H1 (cell line): ENCODE data around the gene PARM1. TPM values are rescaled to one million over a fixed set of nuclear protein-coding genes. Genes with fewer than 3 reads are reported as not detected.

Experiments used
- CTCF ChIA-PET: fragments of 300-600 bp; sonication (Branson Sonifier 250); formaldehyde crosslinking; loops from one replicate; lab custom pipeline; 2021; ENCODE audit not compliant: partially characterized antibody; lab: Charles Lee
- POLR2A ChIA-PET: fragments of 300-600 bp; sonication (Branson Sonifier 250); formaldehyde crosslinking; loops from one replicate; lab custom pipeline; 2021; ENCODE audit warnings: inconsistent platforms; ENCODE audit not compliant: partially characterized antibody; lab: Charles Lee
- DNase-seq, 2 experiments: peaks; one replicate each; pipeline versions ENCODE4 v3.0.0 to v3.0.0-alpha.2; 2010 to 2022; ENCODE audit warnings: low spot score in 2 of 2, low read depth in 1 of 2, mixed read lengths in 1 of 2
- FAIRE-seq: peaks from 2 replicates; lab custom pipeline; 2011; peaks lifted over from hg19 to GRCh38; lab: Jason Lieb, UNC
- H2AFZ ChIP-seq: 2 replicates; pipeline ENCODE4 v1.8.1; 2012; ENCODE audit warnings: low read length, inconsistent platforms
- H2AK5ac ChIP-seq: 2 replicates; pipeline ENCODE4 v1.6.1; 2013; ENCODE audit warnings: low read depth, low read length
- H2BK120ac ChIP-seq: replicated peaks from 2 replicates; pipeline ENCODE3; 2013; ENCODE audit warnings: low read depth, low read length, inconsistent platforms
- H2BK12ac ChIP-seq: 2 replicates; pipeline ENCODE4 v1.6.1; 2013; ENCODE audit warnings: low read depth, low read length
- H2BK15ac ChIP-seq: 2 replicates; pipeline ENCODE4 v1.6.1; 2013; ENCODE audit warnings: low read length
- H2BK20ac ChIP-seq: 2 replicates; pipeline ENCODE4 v1.6.1; 2013; ENCODE audit warnings: low read length
- H2BK5ac ChIP-seq: 2 replicates; pipeline ENCODE4 v1.6.1; 2013; ENCODE audit warnings: low read depth, low read length
- H3K14ac ChIP-seq: 2 replicates; pipeline ENCODE4 v1.6.1; 2013; ENCODE audit warnings: inconsistent platforms; ENCODE audit not compliant: insufficient read length
- H3K18ac ChIP-seq: 2 replicates; pipeline ENCODE4 v1.6.1; 2013; ENCODE audit warnings: low read length; ENCODE audit errors: extremely low read depth
- H3K23ac ChIP-seq: 2 replicates; pipeline ENCODE4 v1.6.1; 2013; ENCODE audit warnings: inconsistent platforms; ENCODE audit not compliant: insufficient read length
- H3K23me2 ChIP-seq: 2 replicates; pipeline ENCODE4 v1.6.1; 2013; ENCODE audit warnings: low read depth, low read length
- H3K27ac ChIP-seq: 2 replicates; pipeline ENCODE4 v1.6.1; 2011; ENCODE audit warnings: low read depth, low read length, inconsistent platforms
- H3K27me3 ChIP-seq, 4 experiments: replicated peaks in 1 of 4; 1 replicate in 1 of 4; 2 replicates in 3 of 4; pipeline versions ENCODE4 v1.6.1 to v1.8.1; 2011 to 2013; ENCODE audit warnings: low read length in 3 of 4, mild to moderate bottlenecking in 3 of 4, inconsistent platforms in 2 of 4, mixed read lengths in 2 of 4, moderate library complexity in 1 of 4; ENCODE audit not compliant: control insufficient read depth in 3 of 4, insufficient read depth in 3 of 4; ENCODE audit errors: extremely low read depth in 1 of 4
- H3K36me3 ChIP-seq, 4 experiments: 2 replicates each; pipeline versions ENCODE4 v1.6.1 to v1.8.1; 2011 to 2013; ENCODE audit warnings: mild to moderate bottlenecking in 4 of 4, low read length in 3 of 4, moderate library complexity in 2 of 4, control low read depth in 1 of 4, inconsistent platforms in 1 of 4; ENCODE audit not compliant: insufficient read depth in 4 of 4, control insufficient read depth in 2 of 4
- H3K4ac ChIP-seq: replicated peaks from 2 replicates; pipeline ENCODE3; 2013; ENCODE audit warnings: low read length, low read depth, mixed read lengths, inconsistent platforms; ENCODE audit not compliant: insufficient read length
- H3K4me1 ChIP-seq, 4 experiments: replicated peaks in 1 of 4; 1 replicate in 1 of 4; 2 replicates in 3 of 4; pipeline versions ENCODE4 v1.6.1 to v1.8.1; 2011 to 2013; ENCODE audit warnings: low read length in 3 of 4, inconsistent platforms in 2 of 4, mixed read lengths in 1 of 4; ENCODE audit not compliant: insufficient read depth in 4 of 4, control insufficient read depth in 3 of 4
- H3K4me2 ChIP-seq, 2 experiments: 2 replicates each; pipeline versions ENCODE4 v1.6.1 to v1.8.1; 2011 to 2013; ENCODE audit warnings: low read depth in 2 of 2, low read length in 2 of 2, control low read depth in 1 of 2, inconsistent platforms in 1 of 2, mild to moderate bottlenecking in 1 of 2; ENCODE audit not compliant: insufficient read depth in 1 of 2
- H3K4me3 ChIP-seq, 4 experiments: fragments of 200-600, 300-600 bp in 1 of 4; sonication (generic), shearing (Covaris generic), sonication (Bioruptor Twin) in 1 of 4; 2 replicates each; pipeline versions ENCODE4 v1.5.1 to v1.8.1; 2011 to 2016; ENCODE audit warnings: low read length in 4 of 4, low read depth in 3 of 4, control low read depth in 2 of 4, inconsistent platforms in 2 of 4, mild to moderate bottlenecking in 2 of 4, mixed read lengths in 1 of 4, moderate library complexity in 1 of 4; ENCODE audit not compliant: insufficient read depth in 2 of 4; ENCODE audit errors: extremely low read depth in 1 of 4
- H3K56ac ChIP-seq: replicated peaks from 2 replicates; pipeline ENCODE3; 2013; ENCODE audit warnings: low read depth, mild to moderate bottlenecking, mixed read lengths, low read length, inconsistent platforms; ENCODE audit not compliant: insufficient read length
- H3K79me1 ChIP-seq: 2 replicates; pipeline ENCODE4 v1.6.1; 2013; ENCODE audit warnings: low read depth, low read length, control low read depth
- H3K79me2 ChIP-seq, 2 experiments: 2 replicates each; pipeline versions ENCODE4 v1.6.1 to v1.8.1; 2012 to 2013; ENCODE audit warnings: low read length in 2 of 2, mild to moderate bottlenecking in 2 of 2, inconsistent platforms in 1 of 2; ENCODE audit not compliant: insufficient read depth in 2 of 2, control insufficient read depth in 1 of 2
- H3K9ac ChIP-seq, 4 experiments: replicated peaks in 1 of 4; 1 replicate in 1 of 4; 2 replicates in 3 of 4; pipeline versions ENCODE4 v1.6.1 to v1.8.1; 2011 to 2013; ENCODE audit warnings: low read depth in 3 of 4, low read length in 3 of 4, control low read depth in 2 of 4, mild to moderate bottlenecking in 2 of 4, moderate library complexity in 2 of 4, inconsistent platforms in 1 of 4; ENCODE audit errors: extremely low read depth in 1 of 4
- H3K9me3 ChIP-seq, 2 experiments: 2 replicates each; pipeline versions ENCODE4 v1.6.1 to v1.8.1; 2012 to 2013; ENCODE audit warnings: mild to moderate bottlenecking in 2 of 2, moderate library complexity in 2 of 2, control low read depth in 1 of 2, inconsistent platforms in 1 of 2, low read depth in 1 of 2, low read length in 1 of 2, mixed read lengths in 1 of 2; ENCODE audit not compliant: insufficient read depth in 2 of 2
- H4K20me1 ChIP-seq, 2 experiments: replicated peaks in 1 of 2; 2 replicates each; pipeline versions ENCODE3 to v1.8.1; 2011 to 2013; ENCODE audit warnings: inconsistent platforms in 2 of 2, low read length in 2 of 2, mild to moderate bottlenecking in 1 of 2; ENCODE audit not compliant: insufficient read depth in 2 of 2, control insufficient read depth in 1 of 2
- H4K5ac ChIP-seq: 2 replicates; pipeline ENCODE4 v1.6.1; 2013; ENCODE audit warnings: low read length, low read depth, mixed read lengths, inconsistent platforms; ENCODE audit not compliant: insufficient read length
- H4K8ac ChIP-seq: 2 replicates; pipeline ENCODE4 v1.8.0; 2013; ENCODE audit warnings: mild to moderate bottlenecking, moderate library complexity, low read length, inconsistent platforms; ENCODE audit not compliant: insufficient read depth; ENCODE audit errors: extremely low read depth
- H4K91ac ChIP-seq: replicated peaks from 2 replicates; pipeline ENCODE3; 2013; ENCODE audit warnings: low read length, mixed read lengths, inconsistent platforms; ENCODE audit not compliant: insufficient read length
- CBX8 ChIP-seq: fragments of 300-800, 300-1000 bp; sonication (generic); IDR thresholded peaks from 2 replicates; pipeline ENCODE4 v1.7.1; 2016; ENCODE audit warnings: low read depth, low read length, borderline replicate concordance
- EP300 ChIP-seq, 2 experiments: IDR thresholded peaks; 1 replicate in 1 of 2; 2 replicates in 1 of 2; pipeline ENCODE4 v1.6.1; 2011 to 2012; ENCODE audit warnings: low read depth in 2 of 2, low read length in 2 of 2, mild to moderate bottlenecking in 2 of 2, borderline replicate concordance in 1 of 2, inconsistent platforms in 1 of 2, moderate library complexity in 1 of 2
- EZH2 ChIP-seq: fragments of 200-600 bp; sonication (generic); IDR thresholded peaks from 2 replicates; pipeline ENCODE4 v1.7.1; 2012; ENCODE audit warnings: low read depth, mild to moderate bottlenecking, moderate library complexity, low read length, inconsistent platforms; ENCODE audit not compliant: severe bottlenecking
- JUN ChIP-seq: IDR thresholded peaks from 2 replicates; pipeline ENCODE4 v1.6.1; 2011; ENCODE audit warnings: low read depth, mild to moderate bottlenecking, improper control_type of control experiment, low read length
- KDM4A ChIP-seq: IDR thresholded peaks from one replicate; pipeline ENCODE4 v1.7.1; 2012; ENCODE audit warnings: low read depth, mild to moderate bottlenecking, moderate library complexity, low read length, inconsistent platforms; ENCODE audit not compliant: severe bottlenecking
- KDM5A ChIP-seq: fragments of 200-600 bp; IDR thresholded peaks from 2 replicates; pipeline ENCODE4 v1.7.1; 2012; ENCODE audit warnings: mild to moderate bottlenecking, low read length, inconsistent platforms, mixed read lengths
- NANOG ChIP-seq: IDR thresholded peaks from 2 replicates; pipeline ENCODE4 v1.6.1; 2011; ENCODE audit warnings: low read length, low read depth, mild to moderate bottlenecking, inconsistent platforms; ENCODE audit not compliant: insufficient read depth, poor library complexity, severe bottlenecking
- POLR2AphosphoS5 ChIP-seq: IDR thresholded peaks from 2 replicates; pipeline ENCODE4 v1.6.1; 2011; ENCODE audit warnings: low read depth, low read length
- RNF2 ChIP-seq: fragments of 200-900, 300-1000 bp; sonication (generic); IDR thresholded peaks from 2 replicates; pipeline ENCODE4 v1.7.1; 2016; ENCODE audit warnings: borderline replicate concordance, low read depth, mild to moderate bottlenecking, antibody characterized with exemption, low read length; ENCODE audit not compliant: poor library complexity, severe bottlenecking; ENCODE audit errors: missing control alignments
- RXRA ChIP-seq: IDR thresholded peaks from 2 replicates; pipeline ENCODE4 v1.6.1; 2011; ENCODE audit warnings: low read depth, mild to moderate bottlenecking, low read length, moderate library complexity; ENCODE audit not compliant: insufficient read depth
- SIX5 ChIP-seq: IDR thresholded peaks from 2 replicates; pipeline ENCODE4 v1.6.1; 2011; ENCODE audit warnings: mild to moderate bottlenecking, low read depth, low read length
- SP1 ChIP-seq: IDR thresholded peaks from 2 replicates; pipeline ENCODE4 v1.6.1; 2011; ENCODE audit warnings: low read depth, low read length
- SP2 ChIP-seq: IDR thresholded peaks from 2 replicates; pipeline ENCODE4 v1.6.1; 2012; ENCODE audit warnings: mild to moderate bottlenecking, low read length, inconsistent platforms
- WGBS, 2 experiments: shearing (Covaris generic) in 1 of 2; methylation state at CpG; one replicate each; pipeline versions ENCODE4 v1.1.6 to v1.1.7; 2013 to 2015; ENCODE audit warnings: low lambda C conversion rate in 2 of 2, mixed read lengths in 2 of 2, inconsistent platforms in 1 of 2, low coverage in 1 of 2, missing lambda C conversion rate in 1 of 2; ENCODE audit not compliant: insufficient replicate concordance in 2 of 2, insufficient coverage in 1 of 2, insufficient read length in 1 of 2; ENCODE audit errors: extremely low coverage in 1 of 2, missing lambda C conversion rate in 1 of 2; 5-methylcytosine and 5-hydroxymethylcytosine counted together
- polyA plus RNA-seq, 7 experiments: library from polyadenylated mRNA; depleted of rRNA in 3 of 7; stranded (reverse) in 5 of 7; unstranded in 2 of 7; fragments of >200 nt in 5 of 7; fragments of 200-250 nt in 2 of 7; gene quantifications; 1 replicate in 5 of 7; 2 replicates in 1 of 7; 4 replicates in 1 of 7; pipeline versions ENCODE4 v1.2.1 to v1.2.3, GENCODE V29; 2011 to 2013; ENCODE audit warnings: missing spikeins in 2 of 7, mixed read lengths in 2 of 7
- total RNA-seq: library from RNA; stranded (reverse); fragmentation: NEBNext Ultra II Directional; extraction: Animal tissue kit (Norgen Biotek cat#: 25700); gene quantifications from 2 replicates; pipeline ENCODE4 v1.2.1, GENCODE V29; 2021

PARM1 gene
- total and polyA plus RNA-seq, 2 of the 8 experiments (the other 6 are each of a cell fraction or from before 2014, with no cell fraction given) = 2.0 to 5.3 TPM

DNA sequence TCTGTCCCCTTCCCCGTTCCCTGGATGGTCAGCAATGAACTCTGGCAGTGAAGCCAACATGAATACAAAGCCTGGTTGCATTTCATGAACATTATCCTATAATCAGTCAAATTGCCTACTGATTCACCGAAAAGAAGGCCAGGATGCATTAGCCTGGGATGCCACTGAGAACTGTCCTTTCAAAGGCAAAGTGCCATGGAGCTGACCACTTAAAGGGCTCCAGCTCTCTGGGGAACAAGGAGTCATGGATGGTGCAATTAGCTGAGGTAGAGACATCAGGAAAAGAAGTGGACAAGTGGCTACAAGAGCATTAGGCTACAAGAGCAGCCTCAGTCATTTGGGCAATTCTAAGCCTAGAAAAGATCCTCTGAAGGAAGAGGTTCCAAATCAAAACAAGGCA, 69.0 kb downstream of the PARM1 start:
- Histone ChIP-seq H2AFZ (no peak overlapping the region), H2AK5ac (no peak overlapping the region), H3K4me2 (no peak overlapping the region), H3K9me3 (no peaks in the 10 kb centered on the region), H3K4ac (no peak overlapping the region), H3K18ac (no peak overlapping the region), H4K91ac (no peak overlapping the region), H2BK5ac (no peak overlapping the region), H3K27me3 (peaks cover 0 to 2% (median 0%) of the 10 kb centered on the region in 4 experiments; a peak in 1 of 7 replicates), H4K20me1 (no peaks in the 10 kb centered on the region), H2BK20ac (no peak overlapping the region), H4K8ac (no peak overlapping the region), H4K5ac (no peak overlapping the region), H2BK12ac (no peak overlapping the region), H3K14ac (no peak overlapping the region), H3K79me2 (no peaks in the 10 kb centered on the region), H3K27ac (no peak overlapping the region), H3K23ac (no peak overlapping the region), H3K9ac (no peak overlapping the region), H3K79me1 (no peaks in the 10 kb centered on the region), H3K4me3 (no peak overlapping the region), H3K56ac (no peak overlapping the region), H2BK120ac (no peak overlapping the region), H3K23me2 (no peaks in the 10 kb centered on the region), H3K4me1 (no peaks in the 10 kb centered on the region), H2BK15ac (no peak overlapping the region), H3K36me3 (no peaks in the 10 kb centered on the region)
- TF ChIP-seq RNF2 = no peak
- TF ChIP-seq SIX5 = no peak
- no peak for TF ChIP-seq EP300 (IDR thresholded peaks at IDR 0.05; ENCODE audit: borderline replicate concordance in 1 of 2, low read depth in 2 of 2, low read length in 2 of 2)
- no peak for TF ChIP-seq KDM4A
- TF ChIP-seq CBX8 = no peak
- no peak for TF ChIP-seq SP1
- no peak for TF ChIP-seq NANOG
- TF ChIP-seq RXRA = no peak
- no peak for TF ChIP-seq KDM5A
- no peak for TF ChIP-seq EZH2
- no peak for TF ChIP-seq SP2
- TF ChIP-seq POLR2AphosphoS5 = no peak
- no peak for TF ChIP-seq JUN
- ChIA-PET POLR2A (no interaction called here), CTCF (interaction anchor here (0.9 to 1.1 kb wide), 2 partner anchors 10 to 288 kb away, joined by 3 read pairs; no protein-coding TSS in a partner anchor)
- no peak for FAIRE-seq
- no peak for DNase-seq
- WGBS, 2 experiments = 89% methylated on average over 2 of the region's 2 CpGs; no CpG with 5 or more reads in 1 of the 2 experiments
